ENCODE measurements around the gene TTC7B. TPM values are rescaled to one million over a fixed set of nuclear protein-coding genes. Genes with fewer than 3 reads are reported as not detected.

The TTC7B gene
- total RNA-seq, 2 donors from 2014 or later, result 25.0 to 40.7 TPM

- Histone ChIP-seq H3K9me3 (no peaks in the 10 kb centered on the region), H3K4me3 (no peak overlapping the region), H3K4me1 (replicated peaks) (peaks cover 22% of the 10 kb centered on the region), H3K27ac (peak overlapping the region; percentile 53 to 65), H3K36me3 (no peaks in the 10 kb centered on the region), H3K27me3 (replicated peaks; ENCODE audit: insufficient read depth) (no peaks in the 10 kb centered on the region)
- intact Hi-C loops (cut with DNase I), result loop anchor here (2.0 to 5.0 kb wide), 2 partner anchors 125 to 174 kb away; partner anchors contain the start of gene CALM1
- TF ChIP-seq CTCF (IDR thresholded peaks at IDR 0.05) (peak in 1 of 4 experiments; percentile 10), POLR2AphosphoS5 (IDR thresholded peaks at IDR 0.05) (peak; percentile 65), POLR2A (IDR thresholded peaks at IDR 0.05) (peak; percentile 35)
- peak; percentile 75 for DNase-seq (ENCODE audit: low spot score)
- 25% methylated on average over 17 of the region's 21 CpGs for WGBS
Measured at GRCh38 chr14:90522571-90523191, 293.5 kb downstream of the TTC7B start.

GRCh38 chr14:90521930-90522483 is 294.2 kb downstream of the TTC7B start:
- Histone ChIP-seq H3K27me3 (replicated peaks; ENCODE audit: insufficient read depth) (no peaks in the 10 kb centered on the region), H3K4me3 (no peak overlapping the region), H3K27ac (peak overlapping the region; percentile 53 to 65), H3K36me3 (no peaks in the 10 kb centered on the region), H3K4me1 (replicated peaks) (peaks cover 29% of the 10 kb centered on the region), H3K9me3 (no peaks in the 10 kb centered on the region)
- no peak for DNase-seq (ENCODE audit: low spot score)
- TF ChIP-seq CTCF (IDR thresholded peaks at IDR 0.05) (no peak), POLR2AphosphoS5 (IDR thresholded peaks at IDR 0.05) (no peak), POLR2A (IDR thresholded peaks at IDR 0.05) (no peak)
- WGBS, result 87% methylated on average over 18 of the region's 18 CpGs
- intact Hi-C loops (cut with DNase I), result loop anchor here (2.0 to 5.0 kb wide), 2 partner anchors 125 to 175 kb away; partner anchors contain the start of gene CALM1

- Histone ChIP-seq H3K4me1 (replicated peaks) (peaks cover 29% of the 10 kb centered on the region), H3K27ac (peak overlapping the region in 1 of 2 donors; percentile 65), H3K9me3 (no peaks in the 10 kb centered on the region), H3K36me3 (no peaks in the 10 kb centered on the region), H3K4me3 (no peak overlapping the region), H3K27me3 (replicated peaks; ENCODE audit: insufficient read depth) (no peaks in the 10 kb centered on the region)
- 52% methylated on average over 15 of the region's 16 CpGs for WGBS
- DNase-seq (ENCODE audit: low spot score), result no peak
- TF ChIP-seq CTCF (IDR thresholded peaks at IDR 0.05) (no peak), POLR2AphosphoS5 (IDR thresholded peaks at IDR 0.05) (peak; percentile 85), POLR2A (IDR thresholded peaks at IDR 0.05) (no peak)
- intact Hi-C loops (cut with DNase I), result loop anchor here (5.0 kb wide), 1 partner anchor 124 kb away; the partner anchor contains the start of gene CALM1
Measured at GRCh38 chr14:90521084-90521929, 294.9 kb downstream of the TTC7B start.

GRCh38 chr14:90520326-90520725 is 295.9 kb downstream of the TTC7B start:
- no peaks in the 10 kb centered on the region for H3K36me3 ChIP-seq
- DNase-seq (ENCODE audit: low spot score), result no peak
- H3K27ac ChIP-seq, result peak overlapping the region in 1 of 2 donors; percentile 65
- H3K9me3 ChIP-seq, result no peaks in the 10 kb centered on the region
- H3K27me3 ChIP-seq (replicated peaks; ENCODE audit: insufficient read depth), result no peaks in the 10 kb centered on the region
- H3K4me1 ChIP-seq (replicated peaks), result peaks cover 29% of the 10 kb centered on the region
- H3K4me3 ChIP-seq, result no peak overlapping the region
- intact Hi-C loops (cut with DNase I), result loop anchor here (5.0 kb wide), 1 partner anchor 123 kb away; the partner anchor contains the start of gene CALM1
- no peak for TF ChIP-seq POLR2AphosphoS5 (IDR thresholded peaks at IDR 0.05)
- no peak for TF ChIP-seq CTCF (IDR thresholded peaks at IDR 0.05)
- no peak for TF ChIP-seq POLR2A (IDR thresholded peaks at IDR 0.05)
- 86% methylated on average over 5 of the region's 5 CpGs for WGBS

All from prostate gland (tissue), 2 donors.